EL (cell line): Measurements from ENCODE around the gene CCDC142.
A peak's percentile ranks its signal among the peaks of the same experiment; 100 is the strongest.

ENCODE experiments used
- DNase-seq: peaks from one replicate; pipeline ENCODE4 v3.0.0-alpha.2; 2016

Gene CCDC142

GRCh38 chr2:74441690-74442482 lies 40.9 kb downstream of the CCDC142 start, which contains the start of gene RTKN:
Gene RTKN (minus strand): TSS chr2:74441937. CDS start chr2:74441816, 121 bp downstream.
- no peak for DNase-seq

- DNase-seq: no peak
These were observed 41.6 kb downstream of the CCDC142 start for GRCh38 chr2:74441170-74441689.

GRCh38 chr2:74440378-74441169 lies 42.2 kb downstream of the CCDC142 start:
- DNase-seq: peak; percentile 81

- DNase-seq: peak; percentile 60
These were observed 42.9 kb downstream of the CCDC142 start for GRCh38 chr2:74439803-74440377.

DNA sequence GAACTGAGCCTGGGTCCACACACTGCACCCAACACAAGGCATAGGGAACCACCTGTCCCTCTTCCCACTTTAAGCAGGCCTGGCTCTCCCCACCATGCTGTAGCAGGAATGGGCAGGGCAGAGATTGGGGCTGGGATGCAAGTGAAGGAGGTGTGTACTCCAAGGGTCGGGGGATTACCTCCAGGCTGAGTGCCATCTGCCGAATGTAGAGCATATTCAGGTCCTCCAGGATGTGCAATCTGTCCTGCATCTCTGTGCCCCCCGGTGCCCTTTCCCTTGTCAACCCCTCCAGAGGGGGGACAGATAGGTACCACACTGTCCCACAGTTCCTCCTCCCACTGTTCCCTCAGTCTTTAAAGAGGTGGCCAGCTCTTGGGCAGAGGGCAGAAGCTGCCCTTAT lies 43.4 kb downstream of the CCDC142 start:
- DNase-seq: no peak

DNA sequence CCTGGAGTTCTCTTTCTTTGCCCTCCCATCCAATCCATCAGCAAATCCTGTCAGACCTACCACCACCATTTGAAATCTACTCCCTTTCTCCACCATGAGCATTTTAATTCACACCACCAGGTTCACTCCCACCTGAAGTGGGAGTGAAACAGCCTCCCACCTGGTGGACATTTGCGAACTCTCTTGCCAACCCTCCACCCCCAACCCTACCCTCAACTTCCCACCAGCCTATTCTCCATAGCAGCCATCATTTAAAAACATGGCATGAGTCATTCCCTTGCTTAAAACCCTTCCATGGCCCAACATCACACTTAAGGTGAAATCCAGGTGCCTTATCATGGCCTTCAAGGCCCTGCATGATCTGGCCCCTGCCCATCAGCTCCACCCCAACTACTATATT lies 44.5 kb downstream of the CCDC142 start:
- DNase-seq: no peak

DNA sequence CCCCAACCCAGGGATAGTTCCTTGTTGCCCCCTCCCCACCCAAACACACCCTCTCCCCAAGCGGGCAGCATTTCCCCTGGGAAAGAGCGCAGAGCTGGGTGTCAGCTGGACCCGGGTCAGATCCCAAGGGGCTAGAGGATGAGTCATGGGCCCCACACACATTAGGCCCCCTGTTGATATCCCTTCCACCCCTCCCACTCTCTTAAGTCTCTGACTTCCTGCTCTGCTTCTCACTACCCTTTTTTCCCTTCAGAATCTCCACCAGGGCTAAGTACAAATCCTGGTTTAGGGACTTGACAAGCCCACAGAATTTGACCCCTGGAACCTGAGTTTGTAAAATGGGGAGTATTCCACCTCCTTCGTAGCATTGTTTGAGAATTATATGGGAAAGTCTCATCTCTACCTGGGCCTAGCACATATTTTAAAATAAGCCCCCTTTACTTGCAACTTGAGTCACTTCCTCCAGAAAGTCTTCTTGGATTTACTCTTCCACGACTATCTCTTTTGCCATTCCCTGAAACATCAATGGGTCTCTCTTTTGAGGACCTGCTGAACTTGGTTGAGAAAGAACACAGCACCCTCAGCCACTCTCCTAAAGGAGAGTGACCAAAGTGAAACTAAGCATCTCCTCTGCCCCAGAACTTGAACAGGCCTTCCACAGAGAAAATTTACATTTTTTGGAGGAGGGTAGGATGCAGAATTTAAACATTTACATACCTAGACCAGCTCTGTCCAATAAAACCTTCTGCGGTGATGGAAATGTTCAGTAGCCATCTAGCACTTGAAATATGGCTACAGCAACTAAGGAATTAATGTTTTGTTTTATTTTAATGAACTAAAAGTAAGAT lies 45.7 kb downstream of the CCDC142 start:
- no peak for DNase-seq

- DNase-seq: no peak
These were observed 46.5 kb downstream of the CCDC142 start for GRCh38 chr2:74436111-74436805.

GRCh38 chr2:74430502-74430901 lies 52.3 kb downstream of the CCDC142 start:
- DNase-seq: no peak

GRCh38 chr2:74429487-74430451 lies 53.0 kb downstream of the CCDC142 start:
- DNase-seq: no peak

DNA sequence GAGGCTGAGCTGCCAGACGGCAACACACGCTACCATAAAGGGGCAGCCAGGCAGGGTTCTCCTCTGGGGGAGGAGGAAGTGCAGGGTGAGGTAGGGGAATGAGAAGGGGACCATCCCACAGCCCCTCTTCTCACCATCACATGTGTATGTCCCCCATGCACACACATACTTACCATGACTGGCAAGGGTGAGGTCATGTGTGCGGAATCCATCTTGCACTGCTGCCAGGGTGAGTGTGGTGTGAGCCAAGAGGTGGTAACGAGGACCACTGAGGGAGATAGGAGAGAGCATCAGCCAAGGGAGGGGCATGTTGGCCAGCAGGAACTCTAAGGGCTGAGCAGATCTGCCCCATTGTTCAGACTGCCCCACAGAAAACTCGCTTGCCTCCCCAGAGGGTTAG lies 54.1 kb downstream of the CCDC142 start:
- DNase-seq: no peak

- DNase-seq: no peak
These were observed 55.2 kb downstream of the CCDC142 start for GRCh38 chr2:74427551-74427950.

- no peak for DNase-seq
These were observed 56.5 kb downstream of the CCDC142 start for GRCh38 chr2:74426181-74426758.

DNA sequence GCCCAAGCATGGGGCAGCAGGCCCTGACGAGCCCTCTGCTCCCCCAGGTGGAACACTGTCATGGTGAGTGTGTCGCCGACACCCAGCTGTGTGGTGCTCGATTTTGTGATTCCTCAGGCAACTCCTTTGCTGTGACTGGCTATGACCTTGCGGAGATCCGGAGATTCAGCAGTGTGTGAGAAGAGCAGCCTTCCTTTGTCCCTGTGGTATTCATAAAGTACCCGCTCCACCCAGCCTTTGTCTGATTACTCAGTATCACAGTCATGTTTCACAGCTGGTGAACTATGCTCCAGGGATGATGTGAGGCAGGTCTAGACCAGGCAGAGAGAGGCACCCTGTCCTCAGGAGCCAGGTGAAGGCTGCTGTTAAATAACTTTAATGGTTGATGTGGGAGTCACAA lies 57.3 kb downstream of the CCDC142 start:
- no peak for DNase-seq

DNA sequence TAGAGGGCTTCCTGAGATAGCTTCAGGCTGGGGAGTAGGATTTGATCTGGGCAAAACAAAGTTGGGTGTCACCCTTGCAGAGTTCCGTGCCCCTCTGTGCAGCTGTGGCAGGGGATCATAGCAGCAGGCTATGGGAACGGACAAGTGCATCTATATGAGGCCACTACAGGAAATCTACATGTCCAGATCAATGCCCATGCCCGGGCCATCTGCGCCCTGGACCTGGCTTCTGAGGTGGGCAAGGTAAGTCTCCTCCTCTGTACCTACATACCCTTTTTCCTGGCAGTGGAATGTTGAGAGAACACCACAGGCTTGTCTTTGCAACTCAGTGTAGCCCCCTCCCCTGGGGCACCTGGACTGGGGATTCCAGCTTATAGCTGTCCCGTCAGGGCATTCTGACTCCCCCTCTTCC lies 57.8 kb downstream of the CCDC142 start:
- no peak for DNase-seq

- DNase-seq: no peak
These were observed 58.4 kb downstream of the CCDC142 start for GRCh38 chr2:74424139-74424992.
